GM10266 (cell line): ENCODE data around the gene SSTR3.
"Not testable (repeated sequence)": the region's sequence is repeated elsewhere in the genome, so short reads cannot be mapped to it uniquely, and the experiment has no call there.

Source experiments
- DNase-seq: peaks from one replicate; pipeline ENCODE4 v3.0.0; 2012; ENCODE audit errors: extremely low spot score
- TF ChIP-seq, protein P1 (sequence below): IDR thresholded peaks from 2 replicates; pipeline ENCODE4 v1.5.1; 2012; ENCODE audit warnings: mild to moderate bottlenecking, low read depth; ENCODE audit not compliant: control insufficient read depth, insufficient read depth; ENCODE audit errors: missing control alignments

The SSTR3 gene

DNA sequence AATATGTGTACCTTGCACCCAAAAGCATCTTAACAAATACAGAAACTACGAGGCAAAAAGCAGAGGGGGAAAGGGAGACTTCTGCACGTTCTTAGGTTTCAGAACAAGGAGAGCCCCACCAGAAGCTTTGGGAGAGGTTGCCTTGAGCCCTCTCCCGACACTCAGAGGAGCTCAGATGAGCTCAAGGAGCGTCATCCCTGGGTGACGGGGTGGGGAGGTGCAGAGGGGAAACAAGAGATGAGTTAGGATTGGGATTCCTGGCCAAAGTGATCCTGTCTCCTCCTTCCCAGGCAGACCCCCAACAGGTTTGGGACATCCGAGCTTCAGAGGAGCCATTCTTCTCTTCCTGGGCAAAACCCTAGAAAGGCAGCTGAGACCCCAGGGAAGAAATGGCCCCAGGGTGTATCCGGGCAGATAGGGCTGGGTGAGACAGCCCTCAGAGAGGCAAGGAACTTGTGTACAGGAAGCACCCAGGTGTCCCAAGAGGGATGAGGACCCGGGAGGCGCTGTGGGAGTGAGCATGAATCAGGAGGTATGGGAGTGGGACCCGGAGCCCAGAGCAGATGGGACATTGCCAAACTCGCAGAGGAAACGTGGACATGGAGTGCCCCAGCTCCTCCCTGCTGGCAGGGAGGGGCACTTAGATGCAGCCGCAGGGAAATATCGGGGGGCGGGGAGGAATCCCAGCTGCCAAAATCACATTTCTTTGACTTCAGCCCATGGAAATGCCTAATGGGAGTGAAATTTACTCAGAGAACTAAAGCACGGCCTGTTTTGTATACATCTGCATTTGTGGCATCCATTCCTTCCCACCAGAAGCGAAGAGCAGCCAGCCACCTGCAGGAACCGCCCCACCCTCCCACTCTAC is 36.6 kb downstream of the SSTR3 start:
- DNase-seq, result no peak
- TF ChIP-seq, protein P1, sequence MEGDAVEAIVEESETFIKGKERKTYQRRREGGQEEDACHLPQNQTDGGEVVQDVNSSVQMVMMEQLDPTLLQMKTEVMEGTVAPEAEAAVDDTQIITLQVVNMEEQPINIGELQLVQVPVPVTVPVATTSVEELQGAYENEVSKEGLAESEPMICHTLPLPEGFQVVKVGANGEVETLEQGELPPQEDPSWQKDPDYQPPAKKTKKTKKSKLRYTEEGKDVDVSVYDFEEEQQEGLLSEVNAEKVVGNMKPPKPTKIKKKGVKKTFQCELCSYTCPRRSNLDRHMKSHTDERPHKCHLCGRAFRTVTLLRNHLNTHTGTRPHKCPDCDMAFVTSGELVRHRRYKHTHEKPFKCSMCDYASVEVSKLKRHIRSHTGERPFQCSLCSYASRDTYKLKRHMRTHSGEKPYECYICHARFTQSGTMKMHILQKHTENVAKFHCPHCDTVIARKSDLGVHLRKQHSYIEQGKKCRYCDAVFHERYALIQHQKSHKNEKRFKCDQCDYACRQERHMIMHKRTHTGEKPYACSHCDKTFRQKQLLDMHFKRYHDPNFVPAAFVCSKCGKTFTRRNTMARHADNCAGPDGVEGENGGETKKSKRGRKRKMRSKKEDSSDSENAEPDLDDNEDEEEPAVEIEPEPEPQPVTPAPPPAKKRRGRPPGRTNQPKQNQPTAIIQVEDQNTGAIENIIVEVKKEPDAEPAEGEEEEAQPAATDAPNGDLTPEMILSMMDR, result no peak

DNA sequence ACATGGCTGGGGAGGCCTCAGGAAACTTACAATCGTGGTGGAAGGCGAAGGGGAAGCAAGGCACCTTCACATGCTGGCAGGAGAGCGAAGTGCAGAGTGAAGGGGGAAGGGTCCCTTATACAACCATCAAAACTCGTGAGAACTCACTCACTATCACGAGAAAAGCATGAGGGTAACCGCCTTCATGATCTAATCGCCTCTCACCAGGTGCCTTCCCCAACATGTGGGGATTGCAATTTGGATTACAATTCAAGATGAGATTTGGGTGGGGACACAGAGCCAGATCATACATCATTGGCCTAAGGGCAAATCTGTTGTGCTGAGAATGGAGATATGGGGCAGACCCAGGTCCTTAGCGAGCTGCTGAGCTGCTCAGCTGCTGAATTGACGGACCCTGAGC is 37.3 kb downstream of the SSTR3 start:
- TF ChIP-seq, protein P1, result no peak

DNA sequence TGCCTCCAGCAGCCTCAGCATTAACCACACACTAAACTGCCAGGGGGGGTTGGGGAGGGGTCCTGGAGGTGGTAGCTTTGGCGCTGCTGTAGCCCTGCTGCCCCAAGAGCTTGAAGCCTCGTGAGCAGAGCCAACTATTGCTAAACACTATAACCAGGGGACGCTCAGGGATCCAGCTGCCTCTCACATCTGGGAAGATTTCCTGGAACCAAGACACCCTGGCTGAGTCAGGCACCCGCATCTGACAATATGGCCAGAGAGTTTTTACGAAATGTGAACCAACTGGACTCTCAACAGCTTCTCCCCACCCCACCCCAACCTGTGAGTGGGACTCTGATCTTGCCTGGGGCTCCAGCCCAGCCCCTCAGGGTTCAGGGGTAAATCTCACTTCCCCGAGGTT is 38.6 kb downstream of the SSTR3 start:
- TF ChIP-seq, protein P1, result no peak
- DNase-seq, result no peak

More for the DNA sequence above, 37.3 kb downstream of the SSTR3 start:
- DNase-seq, result no peak

DNA sequence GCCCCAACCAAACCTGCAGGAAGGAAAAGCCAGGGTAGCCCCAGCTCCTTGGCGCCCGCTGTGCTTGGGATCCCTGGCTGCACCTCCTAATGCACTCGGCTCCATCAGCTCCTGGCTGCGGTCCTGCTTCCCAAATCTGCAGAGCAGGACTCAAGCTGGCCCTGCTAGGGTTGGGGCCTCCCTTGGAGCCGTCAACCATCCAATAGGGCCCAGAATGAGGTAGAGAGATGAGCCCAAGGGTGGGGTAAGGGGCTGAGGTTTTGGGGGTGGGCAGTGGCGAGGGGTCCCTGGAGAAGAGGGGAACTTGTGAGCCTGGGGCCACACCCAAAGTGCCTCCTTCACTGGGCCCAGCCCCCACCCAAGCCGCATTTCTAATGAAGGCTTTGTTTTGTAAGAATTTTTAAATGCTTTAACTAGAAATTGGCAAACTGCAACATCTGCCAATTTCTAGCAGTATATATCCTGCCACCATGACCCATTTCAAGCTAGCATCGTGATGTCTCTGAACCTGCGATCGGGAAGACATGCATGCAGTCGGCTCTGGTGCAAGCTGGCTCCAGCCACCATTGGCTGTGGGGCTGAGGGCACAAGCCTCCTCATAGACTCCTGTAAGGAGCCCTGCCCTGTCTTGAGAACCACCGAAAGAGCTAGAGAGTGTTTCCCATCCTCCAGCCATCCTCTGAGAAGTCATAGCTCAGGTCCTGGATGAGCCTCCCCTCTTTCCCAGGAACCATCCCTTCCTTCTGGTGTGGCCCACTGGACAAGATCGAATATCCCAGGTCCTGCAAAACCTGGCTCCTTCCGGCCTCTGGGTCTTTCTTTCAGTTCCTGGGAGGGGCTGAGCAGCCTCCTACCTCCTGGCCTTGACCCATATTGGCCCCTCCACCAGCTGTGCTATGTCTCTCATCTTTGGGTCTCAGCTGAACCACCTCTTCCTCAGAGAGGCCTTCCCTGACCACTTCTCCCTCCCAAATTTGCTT is 39.7 kb downstream of the SSTR3 start:
- TF ChIP-seq, protein P1, result no peak
- no peak for DNase-seq

DNA sequence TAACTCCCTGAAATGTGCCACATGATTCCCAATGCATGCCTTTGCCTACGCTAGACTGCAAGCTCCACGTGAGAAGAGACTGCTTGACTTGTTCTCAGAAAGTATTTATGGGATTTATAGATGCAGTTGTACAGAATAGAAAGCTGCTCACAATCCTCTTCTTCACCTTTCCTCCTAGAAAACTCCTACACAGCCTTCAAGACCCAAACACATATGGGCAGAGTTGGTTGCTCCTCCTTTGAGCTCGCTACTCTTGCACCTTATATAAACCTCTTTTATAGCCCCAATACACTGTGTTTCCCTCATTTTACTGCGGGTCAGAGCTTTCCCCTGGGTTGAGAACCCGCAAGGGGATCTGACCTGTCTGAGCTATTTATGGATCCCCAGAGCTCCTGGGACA is 40.6 kb downstream of the SSTR3 start:
- TF ChIP-seq, protein P1, result no peak
- DNase-seq, result no peak

DNA sequence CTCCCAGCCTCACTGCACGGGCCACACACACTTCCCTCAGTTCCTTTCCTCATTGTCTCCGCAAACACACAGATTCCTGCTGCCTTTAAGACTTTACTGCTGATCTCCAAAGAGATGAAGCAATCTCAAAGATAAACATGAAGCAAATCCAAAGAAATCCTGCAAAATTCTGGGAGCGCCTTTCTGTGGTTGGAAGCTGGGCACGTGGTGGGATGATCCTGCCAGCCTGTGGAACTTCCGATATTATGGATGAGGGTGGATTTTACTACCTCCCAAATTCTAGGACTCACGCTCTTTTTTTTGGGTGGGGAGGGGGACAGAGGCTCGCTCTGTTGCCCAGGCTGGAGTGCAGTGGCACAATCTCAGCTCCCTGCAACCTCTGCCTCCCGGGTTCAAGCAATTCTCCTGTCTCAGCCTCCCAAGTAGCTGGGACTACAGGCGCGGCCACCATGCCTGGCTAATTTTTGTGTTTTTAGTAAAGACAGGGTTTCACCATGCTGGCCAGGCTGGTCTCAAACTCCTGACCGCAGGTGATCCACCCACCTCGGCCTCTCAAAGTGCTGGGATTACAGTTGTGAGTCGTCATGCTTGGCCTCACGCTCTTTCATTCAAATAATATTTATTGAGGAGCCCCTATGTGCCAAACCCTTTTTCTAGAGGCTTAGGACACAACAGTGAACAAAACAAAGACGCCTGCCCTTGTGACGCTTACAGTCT is 41.4 kb downstream of the SSTR3 start:
- DNase-seq, result not testable (repeated sequence)

DNA sequence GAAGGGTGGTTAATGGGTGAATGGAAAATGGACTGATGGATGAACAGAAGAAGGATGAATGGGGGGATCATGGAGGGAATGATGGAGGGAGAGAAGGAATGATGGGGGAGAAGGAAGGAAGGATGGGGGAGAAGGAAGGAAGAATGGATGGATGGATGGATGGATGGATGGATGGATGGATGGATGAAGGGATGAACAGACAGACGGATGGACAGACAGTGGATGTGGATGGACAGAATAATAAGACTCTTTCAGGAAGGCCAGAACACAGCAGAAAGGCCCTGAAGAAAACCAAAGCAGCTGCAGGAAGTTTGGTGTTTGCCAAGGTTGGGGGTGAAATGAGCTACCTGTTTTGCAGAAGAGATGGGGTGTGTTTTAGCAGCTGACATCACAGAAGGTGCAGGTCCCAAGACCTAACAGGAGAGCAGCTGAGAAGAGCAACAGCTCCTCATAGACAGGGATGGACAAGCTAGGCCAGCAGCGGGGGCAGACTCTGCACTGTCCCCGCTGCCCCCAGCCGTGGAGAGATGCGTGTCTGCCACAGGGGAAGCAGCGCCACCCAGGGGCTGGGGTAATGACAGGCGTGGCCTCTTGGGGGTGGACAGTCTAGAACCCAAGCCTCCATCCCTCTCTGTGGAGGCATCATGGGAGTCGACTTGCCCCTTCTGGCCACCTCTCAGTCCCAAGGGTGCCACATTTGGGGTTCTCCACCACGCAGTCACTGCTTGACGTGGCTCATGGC is 42.2 kb downstream of the SSTR3 start:
- TF ChIP-seq, protein P1, result no peak
- no peak for DNase-seq
